ENCODE measurements around the gene MTCL1.

MTCL1 gene

DNA sequence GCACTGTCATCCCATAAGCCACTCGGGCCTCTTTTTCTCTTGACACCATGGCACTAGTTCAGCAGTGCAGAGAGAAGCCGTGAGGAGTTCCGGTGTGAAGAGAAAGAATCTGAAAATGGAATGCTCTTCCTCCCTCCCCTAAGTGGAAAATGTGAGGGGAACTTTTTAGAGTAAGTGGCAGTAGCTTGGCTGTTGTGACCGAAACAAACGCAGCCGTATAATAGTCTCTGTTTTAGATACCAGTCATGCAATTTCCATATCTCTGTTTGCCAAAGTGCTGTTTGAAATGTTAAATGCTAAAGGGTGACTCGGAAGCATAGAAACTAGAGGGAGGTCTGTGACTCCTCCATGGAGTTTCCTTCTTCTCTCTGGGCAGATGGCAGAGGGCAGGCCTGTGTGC is 122.9 kb downstream of the MTCL1 start:
- no peak for TF ChIP-seq ZNF274 (IDR thresholded peaks at IDR 0.05; ENCODE audit: low read depth, low read length)
- no peak overlapping the region for H3K4me3 ChIP-seq (ENCODE audit: low read length)

GRCh38 chr18:8828798-8829197 is 123.4 kb downstream of the MTCL1 start:
- no peak for TF ChIP-seq ZNF274 (IDR thresholded peaks at IDR 0.05; ENCODE audit: low read depth, low read length)

DNA sequence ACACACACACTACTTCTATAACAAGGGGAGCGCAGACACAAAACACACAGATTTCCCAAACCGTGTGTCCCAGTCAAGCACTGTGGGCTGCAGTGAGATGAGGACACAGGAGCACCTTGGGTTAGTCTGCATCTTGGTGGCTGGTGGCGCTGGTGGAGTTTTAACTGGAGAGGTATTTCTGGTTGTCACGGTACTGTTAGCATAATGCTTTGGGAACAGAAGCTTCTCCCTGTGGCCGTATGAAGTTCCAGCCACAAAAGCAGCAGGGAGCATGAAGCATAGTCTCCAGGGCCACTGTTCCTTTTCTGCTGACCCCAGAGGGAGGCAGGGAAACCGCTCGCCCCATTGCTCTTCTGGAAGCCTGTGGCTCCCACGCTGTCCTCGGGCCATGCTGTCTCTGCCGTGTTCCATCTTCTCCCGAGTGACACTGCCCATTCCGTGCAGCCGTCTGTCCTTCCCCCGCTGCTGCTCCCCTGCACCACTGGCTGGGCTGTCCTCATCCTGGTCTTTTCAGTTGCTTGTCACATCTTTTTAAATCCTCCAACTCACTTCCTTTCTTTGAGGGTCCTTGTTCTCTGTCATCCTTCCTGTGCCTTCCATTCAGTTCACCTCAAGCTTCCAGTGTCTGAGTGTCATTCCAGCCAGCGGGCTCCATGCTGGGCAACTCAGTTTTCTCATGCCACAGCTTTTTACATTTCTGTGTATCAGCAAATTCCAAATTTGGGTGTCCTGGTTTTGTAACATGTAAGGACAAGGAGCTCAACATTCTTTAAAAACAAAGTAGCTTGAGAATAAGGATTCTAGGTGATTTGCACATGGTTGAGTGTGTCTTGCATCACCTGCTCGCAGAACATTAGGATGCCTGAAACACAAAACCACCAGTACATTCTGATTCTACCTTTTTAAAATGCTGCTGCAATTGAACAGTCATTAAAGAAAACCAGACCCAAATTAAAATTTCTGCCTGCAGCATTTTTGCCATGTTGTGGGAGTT is 125.0 kb downstream of the MTCL1 start:
- H3K4me3 ChIP-seq (ENCODE audit: low read length) = no peak overlapping the region

More at GRCh38 chr18:8828798-8829197, 123.4 kb downstream of the MTCL1 start:
- H3K4me3 ChIP-seq (ENCODE audit: low read length) = no peak overlapping the region

GRCh38 chr18:8831112-8831511 is 125.8 kb downstream of the MTCL1 start:
- no peak overlapping the region for H3K4me3 ChIP-seq (ENCODE audit: low read length)
- no peak for TF ChIP-seq ZNF274 (IDR thresholded peaks at IDR 0.05; ENCODE audit: low read depth, low read length)

More for the DNA sequence above, 125.0 kb downstream of the MTCL1 start:
- TF ChIP-seq ZNF274 (IDR thresholded peaks at IDR 0.05; ENCODE audit: low read depth, low read length) = no peak

GRCh38 chr18:8831531-8831930 is 126.2 kb downstream of the MTCL1 start:
- H3K4me3 ChIP-seq (ENCODE audit: low read length) = no peak overlapping the region
- TF ChIP-seq ZNF274 (IDR thresholded peaks at IDR 0.05; ENCODE audit: low read depth, low read length) = no peak

GRCh38 chr18:8833480-8833879 is 128.1 kb downstream of the MTCL1 start:
- TF ChIP-seq ZNF274 (IDR thresholded peaks at IDR 0.05; ENCODE audit: low read depth, low read length) = no peak
- H3K4me3 ChIP-seq (ENCODE audit: low read length) = no peak overlapping the region

- no peak for TF ChIP-seq ZNF274 (IDR thresholded peaks at IDR 0.05; ENCODE audit: low read depth, low read length)
- H3K4me3 ChIP-seq (ENCODE audit: low read length) = no peak overlapping the region
Measured at GRCh38 chr18:8834881-8835280, 129.5 kb downstream of the MTCL1 start.

GRCh38 chr18:8835521-8835953 is 130.2 kb downstream of the MTCL1 start:
- no peak for TF ChIP-seq ZNF274 (IDR thresholded peaks at IDR 0.05; ENCODE audit: low read depth, low read length)
- no peak overlapping the region for H3K4me3 ChIP-seq (ENCODE audit: low read length)

GRCh38 chr18:8839281-8839680 is 133.9 kb downstream of the MTCL1 start:
- TF ChIP-seq ZNF274 (IDR thresholded peaks at IDR 0.05; ENCODE audit: low read depth, low read length) = no peak
- no peak overlapping the region for H3K4me3 ChIP-seq (ENCODE audit: low read length)

- no peak for TF ChIP-seq ZNF274 (IDR thresholded peaks at IDR 0.05; ENCODE audit: low read depth, low read length)
- H3K4me3 ChIP-seq (ENCODE audit: low read length) = no peak overlapping the region
Measured at GRCh38 chr18:8841781-8842485, 136.6 kb downstream of the MTCL1 start.

GRCh38 chr18:8842506-8842905 is 137.2 kb downstream of the MTCL1 start:
- no peak for TF ChIP-seq ZNF274 (IDR thresholded peaks at IDR 0.05; ENCODE audit: low read depth, low read length)

GRCh38 chr18:8843005-8843404 is 137.6 kb downstream of the MTCL1 start:
- H3K4me3 ChIP-seq (ENCODE audit: low read length) = no peak overlapping the region
- TF ChIP-seq ZNF274 (IDR thresholded peaks at IDR 0.05; ENCODE audit: low read depth, low read length) = no peak

More at GRCh38 chr18:8842506-8842905, 137.2 kb downstream of the MTCL1 start:
- H3K4me3 ChIP-seq (ENCODE audit: low read length) = no peak overlapping the region

DNA sequence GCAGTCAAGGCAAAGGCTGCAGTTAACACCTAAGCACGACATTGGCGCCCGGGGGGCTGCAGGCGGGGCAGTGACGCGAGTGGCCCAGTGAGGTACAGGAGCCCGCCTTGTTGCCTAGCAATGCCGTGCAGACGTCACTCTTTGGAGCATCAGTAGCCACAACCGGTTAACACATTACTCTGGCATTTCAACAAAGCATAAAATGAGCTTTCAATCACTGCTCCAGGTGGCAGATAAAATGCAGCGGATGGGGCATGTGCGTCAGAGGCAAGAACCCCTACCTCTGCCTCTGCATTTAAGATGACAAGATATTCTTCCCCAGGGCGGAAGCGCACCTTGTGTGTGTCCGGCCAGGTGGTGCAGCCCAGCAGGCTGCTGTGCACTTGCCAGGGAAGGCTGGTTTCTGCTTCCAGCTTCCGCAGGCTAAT is 139.4 kb downstream of the MTCL1 start:
- no peak overlapping the region for H3K4me3 ChIP-seq (ENCODE audit: low read length)
- no peak for TF ChIP-seq ZNF274 (IDR thresholded peaks at IDR 0.05; ENCODE audit: low read depth, low read length)

DNA sequence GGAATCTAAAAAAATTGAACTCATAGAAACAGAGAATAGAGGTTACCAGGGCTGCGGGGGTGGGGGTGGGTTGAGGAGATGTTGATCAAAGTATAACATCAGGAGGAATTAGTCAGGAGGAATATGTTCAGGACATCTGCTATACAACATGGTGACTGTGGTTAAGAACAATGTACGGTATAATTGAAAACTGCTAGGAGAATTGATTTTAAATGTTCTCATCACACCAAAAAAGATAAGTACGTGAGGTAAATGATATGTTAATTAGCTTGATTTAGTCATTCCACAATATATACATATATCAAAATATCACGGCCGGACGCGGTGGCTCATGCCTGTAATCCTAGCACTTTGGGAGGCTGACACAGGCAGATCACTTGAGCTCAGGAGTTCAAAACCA is 140.2 kb downstream of the MTCL1 start:
- TF ChIP-seq ZNF274 (IDR thresholded peaks at IDR 0.05; ENCODE audit: low read depth, low read length) = no peak
- no peak overlapping the region for H3K4me3 ChIP-seq (ENCODE audit: low read length)
